GM13977 (cell line): Measurements from ENCODE around the gene INPP5B.

Experiments
- DNase-seq: peaks from one replicate; pipeline ENCODE4 v3.0.0; 2012; ENCODE audit warnings: low spot score
- in situ Hi-C: fragments of 300-500 bp; cut with MboI; formaldehyde crosslinking; loops from one replicate; pipeline ENCODE4 v1.12.0; 2022; ENCODE audit warnings: low sequenced_read_pairs, low pct_unique_long_range_greater_than_20kb, mixed read lengths, inconsistent platforms; ENCODE audit not compliant: unreplicated experiment
- TF ChIP-seq, protein P1 (sequence below): IDR thresholded peaks from 2 replicates; pipeline ENCODE4 v1.5.1; 2012; ENCODE audit warnings: mild to moderate bottlenecking, control low read depth; ENCODE audit not compliant: insufficient read depth; ENCODE audit errors: extremely low read depth, missing control alignments

The INPP5B gene

DNA sequence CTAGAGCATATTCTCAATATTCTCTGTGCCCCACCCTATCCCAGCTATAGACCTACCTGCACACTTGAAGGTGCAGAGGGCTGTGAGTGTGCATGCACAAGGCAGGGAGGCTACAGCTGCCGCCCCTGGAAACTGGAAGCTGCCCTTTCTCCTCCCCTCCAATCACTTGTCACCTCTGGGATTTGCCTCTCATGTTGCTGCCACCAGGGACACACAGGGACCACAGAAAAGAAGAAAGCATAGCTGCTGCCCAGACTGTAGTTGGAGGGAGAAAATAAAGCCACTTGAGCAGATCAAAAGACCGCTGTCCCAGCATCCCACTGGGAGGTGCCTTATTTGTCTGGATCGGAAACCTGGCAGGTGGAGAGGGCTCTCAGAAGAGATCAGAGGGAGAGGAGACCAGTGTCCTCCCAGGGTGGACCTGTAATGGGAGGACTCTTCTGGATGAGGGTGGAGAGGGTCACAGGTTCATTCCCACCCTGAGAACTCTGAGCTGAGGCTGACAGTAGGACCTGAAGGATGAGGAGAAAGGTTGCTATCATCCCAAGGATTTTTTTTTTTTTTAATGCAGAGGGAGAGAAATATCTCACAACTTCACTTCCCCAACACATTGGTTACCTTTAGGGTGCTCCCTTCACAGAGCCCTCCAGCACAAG is 7.6 kb upstream of the INPP5B start:
- TF ChIP-seq, protein P1, sequence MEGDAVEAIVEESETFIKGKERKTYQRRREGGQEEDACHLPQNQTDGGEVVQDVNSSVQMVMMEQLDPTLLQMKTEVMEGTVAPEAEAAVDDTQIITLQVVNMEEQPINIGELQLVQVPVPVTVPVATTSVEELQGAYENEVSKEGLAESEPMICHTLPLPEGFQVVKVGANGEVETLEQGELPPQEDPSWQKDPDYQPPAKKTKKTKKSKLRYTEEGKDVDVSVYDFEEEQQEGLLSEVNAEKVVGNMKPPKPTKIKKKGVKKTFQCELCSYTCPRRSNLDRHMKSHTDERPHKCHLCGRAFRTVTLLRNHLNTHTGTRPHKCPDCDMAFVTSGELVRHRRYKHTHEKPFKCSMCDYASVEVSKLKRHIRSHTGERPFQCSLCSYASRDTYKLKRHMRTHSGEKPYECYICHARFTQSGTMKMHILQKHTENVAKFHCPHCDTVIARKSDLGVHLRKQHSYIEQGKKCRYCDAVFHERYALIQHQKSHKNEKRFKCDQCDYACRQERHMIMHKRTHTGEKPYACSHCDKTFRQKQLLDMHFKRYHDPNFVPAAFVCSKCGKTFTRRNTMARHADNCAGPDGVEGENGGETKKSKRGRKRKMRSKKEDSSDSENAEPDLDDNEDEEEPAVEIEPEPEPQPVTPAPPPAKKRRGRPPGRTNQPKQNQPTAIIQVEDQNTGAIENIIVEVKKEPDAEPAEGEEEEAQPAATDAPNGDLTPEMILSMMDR = no peak
- DNase-seq = no peak
- in situ Hi-C loops = no loop called here

DNA sequence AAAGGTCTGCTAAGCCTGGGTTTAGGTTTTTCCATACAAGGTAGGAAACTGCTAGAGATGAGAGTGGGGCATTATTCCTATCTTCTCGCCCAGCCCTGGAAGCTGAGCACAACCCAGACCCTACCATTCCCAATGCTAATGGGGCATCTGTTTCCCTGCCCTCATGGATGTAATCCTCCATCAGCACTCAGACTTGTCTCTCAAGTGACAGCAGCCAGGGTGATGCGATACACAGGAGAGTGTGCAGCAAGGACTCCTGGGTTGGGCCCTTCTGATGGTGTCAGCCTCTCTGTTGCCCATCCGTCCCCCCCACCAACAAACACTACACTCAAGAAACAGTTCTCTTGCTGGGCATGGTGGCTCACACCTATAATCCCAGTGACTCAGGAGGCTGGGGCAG is 5.9 kb upstream of the INPP5B start:
- in situ Hi-C loops = no loop called here
- no peak for DNase-seq
- TF ChIP-seq, protein P1 = no peak

DNA sequence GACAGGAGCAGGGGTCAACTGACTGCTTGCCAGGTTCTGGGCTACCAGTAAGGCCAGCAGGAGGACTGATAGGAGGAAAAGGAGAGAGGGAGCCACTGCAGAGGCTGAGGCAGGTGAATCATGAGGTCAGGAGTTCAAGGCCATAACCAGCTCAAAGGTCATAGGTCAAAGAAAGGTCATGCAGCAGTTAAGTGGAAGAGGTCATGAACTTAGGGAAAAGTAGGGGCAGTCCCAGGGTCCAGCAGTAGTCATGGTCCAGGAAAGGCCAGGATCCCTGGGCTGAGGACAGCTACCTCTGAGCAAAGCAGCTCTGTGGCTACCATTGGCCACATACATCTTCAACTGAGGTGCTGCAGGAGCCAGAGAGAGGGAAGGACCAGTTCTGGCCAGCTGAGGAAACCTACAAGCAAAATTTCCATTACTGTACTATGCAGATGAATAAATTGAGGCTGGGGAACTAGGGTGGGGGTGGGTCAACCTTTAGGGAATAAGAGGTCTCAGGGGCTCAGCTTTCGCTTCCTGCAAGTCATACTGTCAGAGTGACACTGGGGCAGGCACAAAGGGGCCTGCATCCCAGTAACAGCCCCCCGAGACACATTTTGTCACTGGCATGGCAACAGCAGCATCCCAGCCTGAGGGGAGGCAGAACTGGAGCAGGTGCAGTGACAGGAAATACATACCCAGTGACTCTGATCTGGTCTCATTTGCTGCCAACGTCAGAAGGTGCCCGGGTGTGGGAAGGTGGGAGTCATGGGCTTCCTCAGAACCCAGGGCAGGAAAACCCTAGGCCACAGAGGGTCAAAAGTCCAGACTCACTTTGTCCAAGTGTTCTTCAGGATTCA is 5.2 kb upstream of the INPP5B start:
- TF ChIP-seq, protein P1 = no peak
- no peak for DNase-seq
- in situ Hi-C loops = no loop called here

DNA sequence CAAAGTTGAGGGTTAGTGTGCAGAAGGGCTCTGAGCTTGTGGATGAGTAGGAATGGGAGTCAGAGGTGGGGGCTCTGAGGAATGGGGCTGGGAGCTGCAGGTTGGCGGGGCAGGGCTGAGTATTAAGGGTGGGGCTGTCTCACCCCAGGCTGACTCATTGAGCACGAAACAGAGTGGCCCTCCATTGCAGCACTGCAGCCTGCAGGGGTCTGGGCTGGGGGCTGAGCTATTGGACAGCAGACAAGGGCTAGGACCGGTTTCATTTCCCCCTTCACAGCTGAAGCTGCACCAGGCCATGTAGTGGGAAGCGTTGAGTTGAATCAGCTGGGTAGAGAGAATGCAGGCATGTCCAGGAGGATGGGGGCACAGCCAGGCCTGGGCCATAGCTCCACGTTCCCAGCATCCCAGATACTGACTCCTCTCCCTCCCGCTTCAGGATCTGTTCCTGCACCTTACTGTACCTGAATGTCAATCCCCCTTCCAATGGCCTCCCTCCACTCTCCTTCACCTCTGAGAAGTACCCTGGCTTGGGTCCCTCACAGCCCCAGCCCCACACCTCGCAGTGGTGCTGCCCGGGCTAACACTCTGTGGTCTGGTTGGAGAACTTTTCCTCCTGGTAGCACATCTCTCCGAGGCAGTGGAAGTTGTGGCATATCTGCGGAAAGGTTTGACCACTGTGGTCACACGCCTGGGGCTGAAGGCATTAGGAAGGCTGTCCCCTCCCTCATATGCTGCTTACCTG is 4.4 kb upstream of the INPP5B start:
- in situ Hi-C loops = no loop called here
- TF ChIP-seq, protein P1 = no peak
- no peak for DNase-seq

DNA sequence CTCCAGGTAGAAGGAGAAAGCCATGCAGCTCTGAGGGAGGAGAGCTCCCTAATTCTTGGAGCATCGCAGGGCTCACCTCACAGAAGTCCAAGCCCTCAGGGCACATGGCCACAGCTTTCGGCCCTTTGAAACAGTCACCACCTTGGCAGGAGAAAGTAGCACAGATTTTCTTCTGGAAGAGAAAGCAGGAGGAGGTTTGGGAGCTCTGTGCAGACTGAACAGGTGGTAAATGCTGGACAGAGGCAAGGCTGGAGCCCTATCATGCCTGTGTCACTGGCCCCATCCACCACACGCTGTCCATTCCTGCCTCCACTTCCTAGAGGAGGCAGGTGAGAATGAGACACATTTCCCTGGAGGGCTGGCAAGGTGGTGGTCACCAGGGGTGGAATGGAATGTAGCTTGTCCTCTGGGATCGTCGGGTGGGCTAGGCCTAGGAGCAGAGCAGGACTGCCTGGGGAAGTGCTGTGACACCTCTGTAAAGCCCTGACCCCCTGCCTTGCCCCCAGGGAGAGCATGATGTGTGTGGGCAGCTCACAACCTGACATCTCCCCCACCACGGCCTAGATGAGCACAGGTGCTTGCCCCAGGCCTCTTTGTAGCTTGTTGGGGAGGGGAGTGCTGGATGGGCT is 2.8 kb upstream of the INPP5B start:
- in situ Hi-C loops = no loop called here
- TF ChIP-seq, protein P1 = no peak

DNA sequence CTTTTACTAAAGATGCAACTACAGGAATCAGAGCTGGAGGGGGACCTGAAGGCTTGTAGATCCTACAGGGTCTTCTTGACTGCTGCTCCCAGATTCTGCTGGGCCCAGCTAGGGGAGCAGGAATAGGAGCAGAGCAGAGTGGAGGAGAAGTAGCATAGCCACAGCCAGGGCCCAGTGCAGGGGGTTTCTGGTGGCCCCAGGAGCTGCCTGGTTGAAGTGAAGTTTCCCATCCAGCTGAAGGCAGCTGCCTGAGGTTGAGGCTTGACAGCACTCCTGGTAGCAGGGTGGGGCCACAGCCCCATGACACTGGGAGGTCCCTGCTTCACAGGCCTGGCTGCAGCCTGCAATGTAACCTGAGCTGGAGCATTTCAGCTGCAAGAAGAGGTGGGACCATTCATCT is 2.0 kb upstream of the INPP5B start:
- TF ChIP-seq, protein P1 = no peak
- in situ Hi-C loops = no loop called here
- DNase-seq = no peak

More for the DNA sequence above, 2.8 kb upstream of the INPP5B start:
- DNase-seq = no peak
